GM12872 (cell line): ENCODE measurements around the gene CDK5R1.

Source experiments
- TF ChIP-seq, protein P1 (sequence below): IDR thresholded peaks from 3 replicates; pipeline ENCODE4 v1.5.1; 2011; ENCODE audit warnings: low read depth, mild to moderate bottlenecking, low read length, moderate library complexity; ENCODE audit not compliant: insufficient read depth

CDK5R1 gene

DNA sequence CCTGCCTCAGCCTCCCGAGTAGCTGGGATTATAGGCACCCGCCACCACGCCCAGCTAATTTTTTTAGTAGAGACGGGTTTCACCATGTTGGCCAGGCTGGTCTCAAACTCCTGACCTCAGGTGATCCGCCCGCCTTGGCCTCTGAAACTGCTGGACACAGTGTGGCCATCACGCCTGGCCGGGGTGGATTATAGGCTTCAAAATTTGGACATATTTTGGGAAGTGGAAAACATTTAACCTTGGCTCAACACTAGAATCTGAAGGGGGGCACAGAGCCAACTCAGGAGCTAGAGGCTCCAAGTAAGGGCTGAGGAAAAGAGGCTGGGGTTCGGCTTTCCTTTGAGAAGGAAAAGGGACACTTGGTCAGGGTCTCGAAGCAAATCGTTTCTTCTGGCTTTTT is 2.2 kb upstream of the CDK5R1 start:
- TF ChIP-seq, protein P1, sequence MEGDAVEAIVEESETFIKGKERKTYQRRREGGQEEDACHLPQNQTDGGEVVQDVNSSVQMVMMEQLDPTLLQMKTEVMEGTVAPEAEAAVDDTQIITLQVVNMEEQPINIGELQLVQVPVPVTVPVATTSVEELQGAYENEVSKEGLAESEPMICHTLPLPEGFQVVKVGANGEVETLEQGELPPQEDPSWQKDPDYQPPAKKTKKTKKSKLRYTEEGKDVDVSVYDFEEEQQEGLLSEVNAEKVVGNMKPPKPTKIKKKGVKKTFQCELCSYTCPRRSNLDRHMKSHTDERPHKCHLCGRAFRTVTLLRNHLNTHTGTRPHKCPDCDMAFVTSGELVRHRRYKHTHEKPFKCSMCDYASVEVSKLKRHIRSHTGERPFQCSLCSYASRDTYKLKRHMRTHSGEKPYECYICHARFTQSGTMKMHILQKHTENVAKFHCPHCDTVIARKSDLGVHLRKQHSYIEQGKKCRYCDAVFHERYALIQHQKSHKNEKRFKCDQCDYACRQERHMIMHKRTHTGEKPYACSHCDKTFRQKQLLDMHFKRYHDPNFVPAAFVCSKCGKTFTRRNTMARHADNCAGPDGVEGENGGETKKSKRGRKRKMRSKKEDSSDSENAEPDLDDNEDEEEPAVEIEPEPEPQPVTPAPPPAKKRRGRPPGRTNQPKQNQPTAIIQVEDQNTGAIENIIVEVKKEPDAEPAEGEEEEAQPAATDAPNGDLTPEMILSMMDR = no peak

DNA sequence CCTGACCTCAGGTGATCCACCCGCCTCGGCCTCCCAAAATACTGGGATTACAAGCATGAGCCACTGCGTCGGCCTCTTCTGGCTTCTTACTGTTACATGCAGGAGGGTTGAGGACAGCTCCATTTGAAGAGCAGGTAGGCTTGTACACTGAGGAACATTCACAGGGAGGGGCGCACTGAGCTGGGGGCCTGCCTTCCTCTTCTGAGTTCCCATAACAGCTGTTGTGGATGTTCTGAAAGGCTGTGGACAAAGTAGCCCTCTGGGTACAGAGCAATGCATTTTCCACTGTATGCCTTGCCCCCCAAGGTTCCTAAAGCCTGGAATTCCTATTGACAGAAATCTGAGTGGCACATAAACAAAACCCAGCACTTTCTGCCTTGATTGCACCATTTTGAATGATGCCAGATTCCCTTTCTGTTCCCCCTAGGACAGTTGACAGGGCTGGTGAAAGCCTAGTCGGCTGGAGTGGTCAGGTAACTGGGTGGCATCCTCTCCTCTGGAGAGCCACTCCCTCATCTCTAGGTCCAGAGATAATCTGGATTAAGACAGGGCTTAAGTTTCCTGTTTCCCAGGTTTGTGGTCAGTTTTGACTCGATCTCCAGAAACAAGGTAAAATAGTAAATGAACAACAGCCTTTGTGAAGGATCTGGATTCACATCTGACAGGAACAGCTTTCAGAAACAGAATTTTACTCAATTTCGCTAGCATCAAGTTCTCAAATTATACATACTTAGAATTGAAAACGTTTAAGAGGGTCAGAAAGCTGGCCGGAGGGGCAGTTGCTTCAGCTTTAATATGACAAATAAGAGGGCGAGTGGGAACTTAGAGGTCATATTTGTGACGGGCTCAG is 1.3 kb upstream of the CDK5R1 start:
- TF ChIP-seq, protein P1 = no peak

DNA sequence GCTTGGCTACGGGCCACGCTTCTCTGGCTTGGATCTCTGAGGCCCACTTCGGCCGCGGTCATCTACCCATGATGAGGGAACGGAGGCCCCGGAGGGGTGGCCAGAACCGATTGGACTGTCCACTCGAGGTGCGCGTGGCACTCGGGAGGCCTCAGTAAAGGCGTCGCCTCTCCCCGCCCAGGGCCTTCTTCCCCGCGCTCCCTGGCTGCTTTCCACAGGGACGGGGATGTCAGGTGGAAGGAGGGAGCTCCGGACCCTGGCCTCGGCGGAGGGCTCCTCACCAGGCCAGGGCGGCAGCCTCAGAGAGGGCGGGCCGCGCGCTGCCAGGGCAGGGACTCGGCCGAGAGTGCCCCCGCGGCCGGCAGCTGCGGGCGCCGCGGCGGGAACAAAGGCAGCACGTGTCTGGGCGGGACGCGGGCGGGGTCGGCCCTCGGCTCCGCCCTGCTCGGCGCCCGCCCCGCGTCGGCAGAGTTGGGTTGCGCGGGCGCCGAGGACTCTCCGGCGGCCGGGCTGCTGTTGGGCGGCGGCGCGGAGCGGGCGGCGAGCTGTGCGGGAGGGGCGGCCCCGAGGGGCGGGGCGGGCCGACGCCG is 587 bp upstream of the CDK5R1 start:
- TF ChIP-seq, protein P1 = no peak

DNA sequence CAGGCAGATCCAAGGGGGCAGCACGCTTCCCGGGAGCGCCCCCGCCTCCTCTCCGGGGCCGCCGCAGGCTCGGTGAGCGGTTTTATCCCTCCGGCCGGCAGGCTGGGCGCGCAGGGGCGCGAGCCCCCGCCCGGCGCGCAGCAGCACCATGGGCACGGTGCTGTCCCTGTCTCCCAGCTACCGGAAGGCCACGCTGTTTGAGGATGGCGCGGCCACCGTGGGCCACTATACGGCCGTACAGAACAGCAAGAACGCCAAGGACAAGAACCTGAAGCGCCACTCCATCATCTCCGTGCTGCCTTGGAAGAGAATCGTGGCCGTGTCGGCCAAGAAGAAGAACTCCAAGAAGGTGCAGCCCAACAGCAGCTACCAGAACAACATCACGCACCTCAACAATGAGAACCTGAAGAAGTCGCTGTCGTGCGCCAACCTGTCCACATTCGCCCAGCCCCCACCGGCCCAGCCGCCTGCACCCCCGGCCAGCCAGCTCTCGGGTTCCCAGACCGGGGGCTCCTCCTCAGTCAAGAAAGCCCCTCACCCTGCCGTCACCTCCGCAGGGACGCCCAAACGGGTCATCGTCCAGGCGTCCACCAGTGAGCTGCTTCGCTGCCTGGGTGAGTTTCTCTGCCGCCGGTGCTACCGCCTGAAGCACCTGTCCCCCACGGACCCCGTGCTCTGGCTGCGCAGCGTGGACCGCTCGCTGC is 832 bp downstream of the CDK5R1 start:
- TF ChIP-seq, protein P1 = no peak

DNA sequence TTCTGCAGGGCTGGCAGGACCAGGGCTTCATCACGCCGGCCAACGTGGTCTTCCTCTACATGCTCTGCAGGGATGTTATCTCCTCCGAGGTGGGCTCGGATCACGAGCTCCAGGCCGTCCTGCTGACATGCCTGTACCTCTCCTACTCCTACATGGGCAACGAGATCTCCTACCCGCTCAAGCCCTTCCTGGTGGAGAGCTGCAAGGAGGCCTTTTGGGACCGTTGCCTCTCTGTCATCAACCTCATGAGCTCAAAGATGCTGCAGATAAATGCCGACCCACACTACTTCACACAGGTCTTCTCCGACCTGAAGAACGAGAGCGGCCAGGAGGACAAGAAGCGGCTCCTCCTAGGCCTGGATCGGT is 1.4 kb downstream of the CDK5R1 start:
- TF ChIP-seq, protein P1 = no peak

DNA sequence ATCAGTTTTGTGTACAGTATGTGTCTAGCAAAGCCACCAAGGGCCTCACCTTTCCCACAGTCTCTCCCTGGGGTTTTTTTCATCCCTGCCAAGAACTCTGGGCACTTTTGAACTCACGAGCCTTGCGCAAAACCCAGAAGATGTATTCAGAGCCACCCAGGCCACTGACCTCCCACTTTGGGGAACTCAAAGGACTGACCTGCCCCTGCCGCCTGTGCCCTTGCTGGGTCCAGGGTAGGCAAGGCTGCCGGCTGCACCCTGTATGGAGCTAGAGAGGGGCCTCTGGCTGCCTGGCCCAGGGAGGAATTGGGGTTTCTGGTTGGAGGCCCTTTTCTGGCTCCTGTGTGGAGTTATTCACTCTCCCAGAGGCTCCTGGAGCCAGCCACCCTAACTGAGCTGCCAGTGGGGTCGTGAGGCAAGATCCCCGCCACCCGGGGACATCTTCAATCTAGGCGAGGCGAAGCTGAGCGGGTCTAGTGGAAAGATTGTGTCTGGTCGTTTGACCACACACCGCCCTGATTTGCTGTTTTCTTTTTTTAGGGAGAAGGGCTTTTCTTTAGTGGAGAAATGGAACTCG is 1.9 kb downstream of the CDK5R1 start:
- TF ChIP-seq, protein P1 = no peak
